GM12892 (cell line): Measurements from ENCODE around the gene VWA8.
"Not testable (repeated sequence)": the region's sequence is repeated elsewhere in the genome, so short reads cannot be mapped to it uniquely, and the experiment has no call there.

Source experiments
- POLR2A ChIP-seq: IDR thresholded peaks from 2 replicates; pipeline ENCODE4 v1.6.1; 2011; ENCODE audit warnings: low read depth, low read length, control low read depth
- POLR2AphosphoS5 ChIP-seq: IDR thresholded peaks from 2 replicates; pipeline ENCODE4 v1.6.1; 2011; ENCODE audit warnings: low read depth, low read length, control low read depth
- TAF1 ChIP-seq: IDR thresholded peaks from 2 replicates; pipeline ENCODE4 v1.6.1; 2011; ENCODE audit warnings: low read depth, mild to moderate bottlenecking, control low read depth, low read length, borderline replicate concordance

DNA sequence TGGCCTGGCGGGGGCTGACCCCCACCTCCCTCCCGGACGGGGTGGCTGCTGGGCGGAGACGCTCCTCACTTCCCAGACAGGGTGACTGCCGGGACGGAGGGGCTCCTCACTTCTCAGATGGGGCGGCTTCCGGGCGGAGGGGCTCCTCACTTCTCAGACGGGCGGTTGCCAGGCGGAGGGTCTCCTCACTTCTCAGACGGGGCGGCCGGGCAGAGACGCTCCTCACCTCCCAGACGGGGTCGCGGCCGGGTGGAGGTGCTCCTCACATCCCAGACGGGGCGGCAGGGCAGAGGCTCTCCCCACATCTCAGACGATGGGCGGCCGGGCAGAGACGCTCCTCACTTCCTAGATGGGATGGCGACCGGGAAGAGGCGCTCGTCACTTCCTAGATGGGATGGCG, 79.0 kb downstream of the VWA8 start:
- TF ChIP-seq POLR2AphosphoS5, TAF1, POLR2A: not testable (repeated sequence)
